Fibroblast of skin of right biceps (primary cell): ENCODE results near the gene CCDC14.
A peak's percentile ranks its signal among the peaks of the same experiment; 100 is the strongest.

Source experiments
- DNase-seq: peaks from one replicate; pipeline ENCODE4 v3.0.0-alpha.2; 2013

CCDC14 gene

GRCh38 chr3:123961508-123961856, 453 bp upstream of the CCDC14 start:
- no peak for DNase-seq

GRCh38 chr3:123953735-123954134, 7.3 kb downstream of the CCDC14 start:
- no peak for DNase-seq

- no peak for DNase-seq
Observed at GRCh38 chr3:123952844-123953520, 8.0 kb downstream of the CCDC14 start.

- no peak for DNase-seq
Observed at GRCh38 chr3:123951522-123952447, 9.2 kb downstream of the CCDC14 start.

GRCh38 chr3:123949641-123950040, 11.4 kb downstream of the CCDC14 start:
- peak; percentile 81 for DNase-seq

- DNase-seq, result no peak
Observed at GRCh38 chr3:123948449-123948848, 12.6 kb downstream of the CCDC14 start.

- DNase-seq, result no peak
Observed at GRCh38 chr3:123947482-123947881, 13.5 kb downstream of the CCDC14 start.

- no peak for DNase-seq
Observed at GRCh38 chr3:123941542-123941941, 19.5 kb downstream of the CCDC14 start.

- DNase-seq, result peak; percentile 15
Observed at GRCh38 chr3:123941121-123941520, 19.9 kb downstream of the CCDC14 start.

- DNase-seq, result no peak
Observed at GRCh38 chr3:123939706-123940105, 21.3 kb downstream of the CCDC14 start.

- no peak for DNase-seq
Observed at GRCh38 chr3:123936400-123936799, 24.6 kb downstream of the CCDC14 start.

GRCh38 chr3:123935830-123936229, 25.2 kb downstream of the CCDC14 start:
- DNase-seq, result no peak

GRCh38 chr3:123934250-123934649, 26.8 kb downstream of the CCDC14 start:
- DNase-seq, result no peak

GRCh38 chr3:123930445-123930844, 30.6 kb downstream of the CCDC14 start:
- peak; percentile 7 for DNase-seq

- no peak for DNase-seq
Observed at GRCh38 chr3:123929325-123929724, 31.7 kb downstream of the CCDC14 start.

- no peak for DNase-seq
Observed at GRCh38 chr3:123926396-123926795, 34.6 kb downstream of the CCDC14 start.

GRCh38 chr3:123920868-123921267, 40.2 kb downstream of the CCDC14 start:
- no peak for DNase-seq

GRCh38 chr3:123920383-123920782, 40.6 kb downstream of the CCDC14 start:
- DNase-seq, result no peak

GRCh38 chr3:123919353-123919752, 41.7 kb downstream of the CCDC14 start:
- DNase-seq, result no peak

- no peak for DNase-seq
Observed at GRCh38 chr3:123914829-123915228, 46.2 kb downstream of the CCDC14 start.

- DNase-seq, result no peak
Observed at GRCh38 chr3:123909785-123910184, 51.2 kb downstream of the CCDC14 start.

- no peak for DNase-seq
Observed at GRCh38 chr3:123907720-123908119, 53.3 kb downstream of the CCDC14 start.

GRCh38 chr3:123899300-123899865, 61.6 kb downstream of the CCDC14 start:
- DNase-seq, result no peak

GRCh38 chr3:123893012-123893411, 68.0 kb downstream of the CCDC14 start:
- no peak for DNase-seq
